GM12878 (cell line): ENCODE results near the gene ENAH. TPM values are rescaled to one million over a fixed set of nuclear protein-coding genes. Genes with fewer than 3 reads are reported as not detected.

Source experiments
- ATAC-seq: fragments of 200-7000 bp; cut with Tn5 transposase; 3 replicates; pipeline ENCODE4 v1.9.1; 2020; ENCODE audit warnings: mild to moderate bottlenecking, moderate library complexity
- BruUV-seq: library from RNA; stranded (reverse); fragments of 400-500 nt; replicated peaks from 2 replicates; lab custom pipeline; 2021; lab: Mats Ljungman, UMichigan
- CTCF ChIA-PET: fragments of 300-600 bp; sonication (Branson Sonifier 250); formaldehyde crosslinking; extraction: SDS; loops from one replicate; lab custom pipeline; 2021; ENCODE audit warnings: inconsistent platforms; lab: Yijun Ruan, JAX
- POLR2A ChIA-PET: fragments of 350-600 bp; formaldehyde crosslinking; extraction: SDS; loops from one replicate; lab custom pipeline; 2021; ENCODE audit warnings: inconsistent platforms; lab: Charles Lee
- RAD21 ChIA-PET: fragments of 300-600 bp; sonication (Branson Sonifier 250); formaldehyde crosslinking; loops from one replicate; lab custom pipeline; 2023; ENCODE audit warnings: antibody characterized with exemption; ENCODE audit not compliant: unreplicated experiment; lab: Charles Lee
- SMC1A ChIA-PET: fragments of 300-600 bp; sonication (Branson Sonifier 250); formaldehyde crosslinking; loops from one replicate; lab custom pipeline; 2023; ENCODE audit not compliant: unreplicated experiment, uncharacterized antibody; lab: Charles Lee
- DNase-seq: peaks from one replicate; pipeline ENCODE4 v3.0.0-alpha.2; 2011; ENCODE audit warnings: low read depth, low spot score
- FAIRE-seq: peaks from 3 replicates; lab custom pipeline; 2011; peaks lifted over from hg19 to GRCh38; lab: Jason Lieb, UNC
- H2AFZ ChIP-seq: 2 replicates; pipeline ENCODE4 v1.6.0; 2011; ENCODE audit warnings: low read depth, low read length, control low read depth; ENCODE audit not compliant: control insufficient read depth
- H3K27ac ChIP-seq: 2 replicates; pipeline ENCODE4 v1.5.1; 2011; ENCODE audit warnings: control low read depth; ENCODE audit not compliant: control insufficient read depth, insufficient read depth
- H3K27me3 ChIP-seq, 2 experiments: replicated peaks in 1 of 2; 2 replicates each; pipeline versions ENCODE4 v1.6.0 to v1.6.1; 2011; ENCODE audit warnings: low read length in 1 of 2; ENCODE audit not compliant: control insufficient read depth in 2 of 2, insufficient read depth in 2 of 2
- H3K36me3 ChIP-seq, 2 experiments: 2 replicates each; pipeline ENCODE4 v1.5.1; 2011; ENCODE audit warnings: low read length in 1 of 2; ENCODE audit not compliant: control insufficient read depth in 2 of 2, insufficient read depth in 2 of 2
- H3K4me1 ChIP-seq: 2 replicates; pipeline ENCODE4 v1.6.1; 2011; ENCODE audit warnings: mild to moderate bottlenecking, low read length, moderate library complexity, mixed read lengths; ENCODE audit not compliant: control insufficient read depth, insufficient read depth
- H3K4me2 ChIP-seq: 2 replicates; pipeline ENCODE4 v1.6.0; 2011; ENCODE audit warnings: control low read depth; ENCODE audit not compliant: control insufficient read depth, insufficient read depth
- H3K4me3 ChIP-seq: fragments of 200-600 bp; sonication (generic); 2 replicates; pipeline ENCODE4 v1.5.1; 2016
- H3K79me2 ChIP-seq: 2 replicates; pipeline ENCODE4 v1.6.0; 2011; ENCODE audit warnings: low read length; ENCODE audit not compliant: control insufficient read depth, insufficient read depth
- H3K9ac ChIP-seq: 2 replicates; pipeline ENCODE4 v1.8.0; 2011; ENCODE audit warnings: low read length, control low read depth, mixed read lengths; ENCODE audit not compliant: control insufficient read depth, insufficient read depth
- H3K9me3 ChIP-seq: replicated peaks from 3 replicates; pipeline ENCODE4 v1.5.1; 2011; ENCODE audit warnings: mild to moderate bottlenecking, low read length; ENCODE audit not compliant: control insufficient read depth, insufficient read depth
- H4K20me1 ChIP-seq: 2 replicates; pipeline ENCODE4 v1.6.0; 2011; ENCODE audit not compliant: control insufficient read depth, insufficient read depth
- CHD1 ChIP-seq: IDR thresholded peaks from 2 replicates; pipeline ENCODE4 v1.6.1; 2012; ENCODE audit warnings: low read depth, low read length, improper control_type of control experiment
- CTCF ChIP-seq, 3 experiments: IDR thresholded peaks in 2 of 3; conservative IDR thresholded peaks in 1 of 3; 2 replicates each; pipeline ENCODE4 v1.5.1; 2011; ENCODE audit warnings: low read depth in 3 of 3, low read length in 3 of 3, mild to moderate bottlenecking in 3 of 3, control low read depth in 2 of 3, moderate library complexity in 2 of 3, inconsistent platforms in 1 of 3, mixed read lengths in 1 of 3; ENCODE audit not compliant: control insufficient read depth in 2 of 3, insufficient read depth in 1 of 3; ENCODE audit errors: extremely low read depth in 1 of 3
- FOXK2 ChIP-seq: fragments of 450-650 bp; IDR thresholded peaks from 2 replicates; pipeline ENCODE4 v1.6.1; 2017; ENCODE audit warnings: mild to moderate bottlenecking, moderate library complexity
- HDAC6 ChIP-seq: fragments of 200-600 bp; sonication (generic); IDR thresholded peaks from one replicate; pipeline ENCODE4 v1.8.0; 2017; ENCODE audit warnings: antibody characterized with exemption; ENCODE audit not compliant: unreplicated experiment
- MAX ChIP-seq: IDR thresholded peaks from 2 replicates; pipeline ENCODE4 v1.6.1; 2012; ENCODE audit warnings: low read depth, low read length, improper control_type of control experiment
- MEF2B ChIP-seq: fragments of 450-650 bp; IDR thresholded peaks from 2 replicates; pipeline ENCODE4 v1.6.1; 2018; ENCODE audit warnings: mild to moderate bottlenecking, moderate library complexity; ENCODE audit not compliant: partially characterized antibody, poor library complexity, severe bottlenecking
- PML ChIP-seq: IDR thresholded peaks from 2 replicates; pipeline ENCODE4 v1.6.1; 2012; ENCODE audit warnings: low read length, inconsistent platforms
- RB1 ChIP-seq: fragments of 450-650 bp; formaldehyde crosslinking; IDR thresholded peaks from 2 replicates; pipeline ENCODE4 v1.6.1; 2017; ENCODE audit warnings: mild to moderate bottlenecking, borderline replicate concordance
- RCOR1 ChIP-seq: conservative IDR thresholded peaks from 2 replicates; pipeline ENCODE4 v1.6.1; 2012; ENCODE audit warnings: low read depth, low read length, improper control_type of control experiment
- RFX5 ChIP-seq: IDR thresholded peaks from 2 replicates; pipeline ENCODE4 v1.6.1; 2011; ENCODE audit warnings: low read depth, low read length, improper control_type of control experiment
- RUNX3 ChIP-seq: IDR thresholded peaks from 2 replicates; pipeline ENCODE4 v1.6.1; 2012; ENCODE audit warnings: low read length, inconsistent platforms
- SMC3 ChIP-seq: IDR thresholded peaks from 2 replicates; pipeline ENCODE4 v1.6.1; 2011; ENCODE audit warnings: low read length, improper control_type of control experiment, borderline replicate concordance
- SP1 ChIP-seq: IDR thresholded peaks from one replicate; pipeline ENCODE4 v1.6.1; 2011; ENCODE audit warnings: low read depth, low read length
- TBL1XR1 ChIP-seq: IDR thresholded peaks from 2 replicates; pipeline ENCODE4 v1.6.1; 2012; ENCODE audit warnings: low read depth, low read length, improper control_type of control experiment
- ZBED1 ChIP-seq: IDR thresholded peaks from 2 replicates; pipeline ENCODE4 v1.6.1; 2016; ENCODE audit warnings: borderline replicate concordance
- WGBS: methylation state at CpG from one replicate; pipeline ENCODE4 v1.1.6; 2016; ENCODE audit warnings: low lambda C conversion rate; ENCODE audit not compliant: insufficient replicate concordance, insufficient coverage; ENCODE audit errors: missing lambda C conversion rate; 5-methylcytosine and 5-hydroxymethylcytosine counted together
- in situ Hi-C: fragments of 300-500 bp; cut with MboI; formaldehyde crosslinking; loops from 9 replicates; pipeline ENCODE4 v1.14.3; 2018; ENCODE audit warnings: mixed read lengths
- intact Hi-C: fragments of 100-400 bp; cut with micrococcal nuclease; formaldehyde crosslinking; loops from one replicate; pipeline ENCODE4 v1.14.2; 2022; ENCODE audit not compliant: unreplicated experiment
- polyA plus RNA-seq, 11 experiments: library from polyadenylated mRNA; depleted of rRNA in 4 of 11; unstranded in 6 of 11; stranded (reverse) in 5 of 11; fragments of >200 nt; fragmentation: Nextera tagmentation in 4 of 11; fragmentation: Illumina TruSeq in 1 of 11; extraction: Ambion mirVana in 4 of 11; extraction: Trizol in 1 of 11; gene quantifications; 1 replicate in 1 of 11; 2 replicates in 10 of 11; pipeline versions ENCODE4 v1.2.1 to v1.2.3, GENCODE V29; 2011 to 2016; ENCODE audit warnings: inconsistent platforms in 2 of 11, missing spikeins in 2 of 11, low read depth in 1 of 11
- total RNA-seq, 4 experiments: library from RNA; depleted of rRNA in 3 of 4; stranded (reverse); fragments of >200 nt in 3 of 4; fragmentation: Illumina TruSeq in 1 of 4; extraction: Trizol in 1 of 4; gene quantifications; 2 replicates each; pipeline versions ENCODE4 v1.2.1 to v1.2.3, GENCODE V29; 2013 to 2021
- TF ChIP-seq, protein P1 (sequence below): fragments of 450-650 bp; formaldehyde crosslinking; IDR thresholded peaks from 2 replicates; pipeline ENCODE4 v1.5.0; 2022; ENCODE audit warnings: mild to moderate bottlenecking, missing genetic modification characterization

ENAH gene
- total and polyA plus RNA-seq, 10 of the 15 experiments (the other 5 are each of a cell fraction or from before 2014, with no cell fraction given), result under 0.01 to 0.62 (median 0.06) TPM; not detected in 5

- TF ChIP-seq ZBED1 (no peak), MAX (no peak), RFX5 (no peak), RCOR1 (no peak), SP1 (no peak), RB1 (no peak), MEF2B (no peak), RUNX3 (no peak), CTCF (IDR thresholded peaks at IDR 0.05 in 2 of 3, conservative IDR thresholded peaks at IDR 0.05 in 1 of 3; ENCODE audit: control insufficient read depth in 2 of 3, extremely low read depth in 1 of 3, insufficient read depth in 1 of 3, low read depth in 3 of 3, low read length in 3 of 3) (no peak), HDAC6 (no peak), TBL1XR1 (no peak), PML (no peak), CHD1 (no peak), SMC3 (no peak), FOXK2 (no peak)
- TF ChIP-seq, protein P1, sequence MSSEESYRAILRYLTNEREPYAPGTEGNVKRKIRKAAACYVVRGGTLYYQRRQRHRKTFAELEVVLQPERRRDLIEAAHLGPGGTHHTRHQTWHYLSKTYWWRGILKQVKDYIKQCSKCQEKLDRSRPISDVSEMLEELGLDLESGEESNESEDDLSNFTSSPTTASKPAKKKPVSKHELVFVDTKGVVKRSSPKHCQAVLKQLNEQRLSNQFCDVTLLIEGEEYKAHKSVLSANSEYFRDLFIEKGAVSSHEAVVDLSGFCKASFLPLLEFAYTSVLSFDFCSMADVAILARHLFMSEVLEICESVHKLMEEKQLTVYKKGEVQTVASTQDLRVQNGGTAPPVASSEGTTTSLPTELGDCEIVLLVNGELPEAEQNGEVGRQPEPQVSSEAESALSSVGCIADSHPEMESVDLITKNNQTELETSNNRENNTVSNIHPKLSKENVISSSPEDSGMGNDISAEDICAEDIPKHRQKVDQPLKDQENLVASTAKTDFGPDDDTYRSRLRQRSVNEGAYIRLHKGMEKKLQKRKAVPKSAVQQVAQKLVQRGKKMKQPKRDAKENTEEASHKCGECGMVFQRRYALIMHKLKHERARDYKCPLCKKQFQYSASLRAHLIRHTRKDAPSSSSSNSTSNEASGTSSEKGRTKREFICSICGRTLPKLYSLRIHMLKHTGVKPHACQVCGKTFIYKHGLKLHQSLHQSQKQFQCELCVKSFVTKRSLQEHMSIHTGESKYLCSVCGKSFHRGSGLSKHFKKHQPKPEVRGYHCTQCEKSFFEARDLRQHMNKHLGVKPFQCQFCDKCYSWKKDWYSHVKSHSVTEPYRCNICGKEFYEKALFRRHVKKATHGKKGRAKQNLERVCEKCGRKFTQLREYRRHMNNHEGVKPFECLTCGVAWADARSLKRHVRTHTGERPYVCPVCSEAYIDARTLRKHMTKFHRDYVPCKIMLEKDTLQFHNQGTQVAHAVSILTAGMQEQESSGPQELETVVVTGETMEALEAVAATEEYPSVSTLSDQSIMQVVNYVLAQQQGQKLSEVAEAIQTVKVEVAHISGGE (CRISPR knock-in tag), result no peak
- no peaks in the 10 kb centered on the region for H3K9me3 ChIP-seq
- no peak overlapping the region for H3K4me2 ChIP-seq
- DNase-seq (no peak), ATAC-seq (no peak), FAIRE-seq (no peak)
- POLR2A ChIA-PET, result no interaction called here
- CTCF ChIA-PET, result interaction anchor here (1.3 kb wide), 1 partner anchor 33 kb away, joined by 3 read pairs; no protein-coding TSS in a partner anchor
- in situ Hi-C loops, result no loop called here
- BruUV-seq, result no TSS peak
- peaks cover 21% of the 10 kb centered on the region for H3K4me1 ChIP-seq
- H3K9ac ChIP-seq, result no peak overlapping the region
- 71% methylated on average over 8 of the region's 8 CpGs for WGBS
- H4K20me1 ChIP-seq, result no peaks in the 10 kb centered on the region
- RAD21 ChIA-PET, result no interaction called here
- H3K27me3 ChIP-seq, result no peaks in the 10 kb centered on the region; a peak in 1 of 4 replicates
- H3K79me2 ChIP-seq, result no peaks in the 10 kb centered on the region
- H3K36me3 ChIP-seq, result no peaks in the 10 kb centered on the region
- H2AFZ ChIP-seq, result no peak overlapping the region
- SMC1A ChIA-PET, result no interaction called here
- no peak overlapping the region for H3K4me3 ChIP-seq
- H3K27ac ChIP-seq, result no peak overlapping the region
- intact Hi-C loops, result no loop called here
Observed at GRCh38 chr1:225447650-225448089, 205.3 kb downstream of the ENAH start.
